LHCN-M2 (cell line): ENCODE data around the gene FBXL17. TPM values are rescaled to one million over a fixed set of nuclear protein-coding genes. Genes with fewer than 3 reads are reported as not detected.
"Not testable (repeated sequence)": the region's sequence is repeated elsewhere in the genome, so short reads cannot be mapped to it uniquely, and the experiment has no call there.

Experiments used
- DNase-seq: peaks from one replicate; pipeline ENCODE4 v3.0.0-alpha.2; 2012; ENCODE audit warnings: low read depth
- total RNA-seq: library from RNA; depleted of rRNA; stranded (reverse); fragments of >200 nt; gene quantifications from 2 replicates; pipeline ENCODE4 v1.2.3, GENCODE V29; 2014

The FBXL17 gene
- total RNA-seq, 1 experiment from 2014 or later: 23.4 TPM

GRCh38 chr5:108312258-108312657, 69.6 kb downstream of the FBXL17 start:
- no peak for DNase-seq

DNA sequence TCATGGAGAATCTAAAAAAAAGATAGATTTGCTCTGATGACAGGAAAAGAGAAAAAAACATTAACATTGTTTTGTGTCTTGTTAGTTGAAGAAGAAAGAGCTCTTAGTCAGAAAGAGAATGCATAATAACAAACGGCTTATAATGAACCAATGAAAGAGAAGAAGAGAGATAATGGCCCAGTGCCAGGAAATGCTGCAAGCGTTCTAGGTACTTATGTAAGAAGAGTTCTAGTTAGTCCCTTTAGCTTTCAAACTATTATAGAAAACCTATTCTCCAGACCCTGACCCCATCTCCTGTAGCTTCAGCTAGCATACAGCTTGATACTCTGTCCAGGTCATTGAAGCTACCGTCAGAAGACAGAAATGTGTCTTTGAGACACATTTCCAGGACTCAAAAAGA, 70.2 kb downstream of the FBXL17 start:
- DNase-seq: no peak

DNA sequence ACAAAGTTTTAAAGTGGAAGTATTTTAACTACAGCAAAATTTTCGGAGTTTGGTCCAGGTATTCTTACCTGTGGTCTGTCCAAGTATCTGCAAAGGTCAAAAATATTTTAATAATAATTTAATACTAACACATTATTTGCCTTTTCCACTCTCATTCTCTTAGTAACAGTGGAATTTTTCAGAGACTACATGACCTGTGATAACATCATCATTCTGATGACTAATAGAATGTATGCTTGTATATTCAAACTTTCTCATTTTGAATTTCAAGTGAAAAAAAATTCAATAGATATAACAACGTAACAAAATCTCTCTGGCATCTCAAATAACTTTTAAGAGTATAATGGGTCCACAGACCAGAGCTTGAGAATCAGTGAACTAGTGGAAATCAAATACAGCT, 78.3 kb downstream of the FBXL17 start:
- no peak for DNase-seq

- DNase-seq: no peak
These were observed 78.8 kb downstream of the FBXL17 start for GRCh38 chr5:108303086-108303485.

DNA sequence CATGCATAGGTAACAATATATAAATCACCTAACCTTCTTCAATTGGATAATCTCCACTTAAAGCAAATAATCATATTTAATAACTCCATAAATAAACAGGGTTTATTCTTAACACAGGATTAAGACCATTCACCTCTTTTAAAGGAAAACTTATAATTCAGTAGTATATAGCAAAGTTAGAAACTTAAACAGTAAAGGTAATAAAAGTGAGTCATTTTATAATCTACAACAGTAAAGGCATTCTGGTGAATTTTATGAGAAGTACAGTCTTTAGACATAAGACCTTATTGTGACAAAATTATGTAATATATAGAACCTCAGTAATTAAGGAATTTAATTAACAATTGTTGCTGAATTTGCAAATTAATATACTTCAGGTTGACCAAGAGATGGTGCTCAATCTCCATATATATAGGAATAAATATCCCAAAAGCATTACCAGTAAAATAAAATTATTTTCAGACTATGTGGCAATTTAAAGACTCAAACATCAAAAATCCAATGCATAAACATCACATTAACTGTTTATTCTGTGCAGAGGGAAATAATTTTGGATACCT, 84.8 kb downstream of the FBXL17 start:
- no peak for DNase-seq

GRCh38 chr5:108295578-108296368, 86.1 kb downstream of the FBXL17 start:
- DNase-seq: peak; percentile 76

DNA sequence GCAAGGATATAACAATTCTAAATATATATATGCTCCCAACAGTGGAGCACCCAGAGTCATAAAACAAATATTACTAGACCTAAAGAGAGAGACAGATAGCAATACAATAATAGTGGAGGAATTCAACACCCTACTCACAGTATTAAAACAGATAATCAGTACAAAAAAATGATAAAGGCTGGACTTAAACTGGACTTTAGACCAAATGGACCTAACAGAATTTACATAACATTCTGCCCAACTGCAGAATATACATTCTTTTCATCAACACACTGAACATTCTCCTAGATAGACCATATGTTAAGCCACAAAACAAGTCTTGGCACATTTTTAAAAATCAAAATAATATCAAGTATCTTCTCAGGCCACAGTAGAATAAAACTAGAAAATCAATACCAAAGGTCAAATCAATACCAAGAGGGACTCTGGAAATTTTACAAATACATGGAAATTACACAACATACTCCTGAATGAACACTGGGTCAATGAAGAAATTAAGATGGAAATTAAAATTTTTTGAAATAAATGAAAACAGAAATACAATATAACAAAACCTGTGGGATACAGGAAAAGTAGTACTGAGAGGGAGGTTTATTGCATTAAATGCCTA, 100.8 kb downstream of the FBXL17 start:
- no peak for DNase-seq

DNA sequence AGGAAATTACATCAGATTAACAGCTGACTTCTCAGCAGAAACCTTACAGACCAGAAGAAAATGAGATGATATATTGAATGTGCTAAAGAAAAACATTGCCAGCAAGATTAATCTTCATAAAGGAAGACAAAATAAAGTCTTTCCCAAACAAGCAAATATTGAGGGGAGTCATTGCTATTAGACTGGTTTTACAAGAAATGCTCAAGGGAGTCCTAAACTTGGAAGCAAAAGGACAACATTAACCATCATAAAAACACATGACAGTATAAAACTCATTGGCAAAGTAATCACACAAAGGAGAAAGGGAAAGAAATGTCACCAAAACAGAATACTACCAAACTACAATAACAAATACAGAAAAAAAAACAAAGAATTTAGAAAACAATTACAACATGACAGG, 101.7 kb downstream of the FBXL17 start:
- no peak for DNase-seq

DNA sequence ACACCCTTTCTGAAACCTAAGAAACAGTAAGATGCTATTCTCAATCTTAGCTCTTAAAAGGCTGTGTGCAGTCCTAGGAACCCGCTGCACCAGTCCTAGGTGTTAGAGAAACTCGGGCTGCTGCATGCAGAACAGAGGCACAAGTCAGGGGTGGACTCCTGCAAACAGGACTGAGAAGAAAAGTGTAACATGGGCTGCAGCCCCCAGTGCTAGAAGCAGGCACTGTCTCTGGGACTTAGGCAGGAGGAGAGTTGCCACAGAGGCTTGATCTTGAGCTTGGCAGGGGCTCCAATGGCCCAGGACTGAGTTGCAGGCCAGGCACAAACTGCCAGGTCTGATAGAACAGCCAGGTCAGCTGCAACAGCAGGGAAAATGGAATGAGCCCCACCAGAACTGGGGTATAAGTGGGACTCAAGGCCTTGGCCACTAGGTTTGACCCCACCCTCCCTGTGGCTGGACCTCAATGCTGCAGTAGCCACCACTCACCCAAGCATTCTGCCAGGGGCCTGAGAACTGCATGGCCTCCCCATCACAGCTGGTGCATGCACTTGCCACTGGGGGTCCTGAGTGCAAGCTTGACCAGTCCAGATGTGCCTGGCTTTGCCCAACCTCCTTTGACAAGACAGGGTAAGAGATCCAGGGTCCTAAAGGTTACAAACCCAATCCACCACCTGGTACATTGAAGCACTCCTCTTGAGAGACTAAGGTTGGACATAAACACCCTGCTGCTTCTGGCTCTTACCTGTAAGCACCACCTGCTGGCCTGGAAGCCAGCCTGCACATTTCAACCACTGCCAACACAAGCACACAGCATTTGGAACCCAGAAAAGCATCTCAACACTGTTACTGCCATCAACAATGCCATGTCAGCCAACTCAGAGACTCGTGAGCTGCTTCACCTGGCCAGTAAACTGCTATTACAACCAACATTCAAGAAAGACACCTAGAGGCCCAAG, 103.3 kb downstream of the FBXL17 start:
- no peak for DNase-seq

DNA sequence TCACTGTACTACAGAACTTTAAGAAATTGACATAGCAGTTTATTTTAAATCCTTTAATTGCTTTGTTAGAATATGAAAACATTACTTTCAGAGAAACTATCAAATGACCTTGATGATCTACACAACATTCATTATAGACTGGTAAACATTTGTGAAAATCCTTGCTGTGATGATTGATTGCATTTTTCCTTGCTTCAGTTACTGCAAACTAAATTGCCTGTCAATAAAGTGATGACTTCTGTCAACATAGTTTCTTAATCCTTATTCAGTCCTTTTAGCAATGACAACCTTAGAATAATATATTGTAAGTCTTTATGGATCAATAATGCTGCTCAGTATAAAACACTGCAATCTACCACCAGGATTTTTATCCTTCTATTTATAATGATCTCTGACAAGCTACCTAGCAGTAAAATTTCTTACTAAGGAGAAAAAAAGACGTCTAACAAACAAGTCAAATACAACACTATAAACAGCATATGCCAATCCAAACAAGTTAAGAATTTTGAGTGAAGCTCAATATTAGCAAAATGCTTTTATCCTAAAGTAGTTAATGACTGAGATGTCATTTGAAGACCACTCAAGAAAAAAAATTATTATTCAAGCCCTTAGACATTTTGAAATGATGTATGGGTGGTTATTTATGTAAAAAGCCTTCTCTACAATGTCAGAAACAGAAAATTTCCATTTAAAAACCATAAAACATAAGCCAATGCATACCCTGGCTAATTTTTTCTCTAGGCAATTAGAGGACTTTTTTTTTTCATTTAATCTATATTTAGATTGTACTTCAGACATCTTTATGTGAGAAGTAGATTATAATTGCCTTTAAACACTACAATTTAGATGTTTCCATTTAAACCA, 105.5 kb downstream of the FBXL17 start:
- no peak for DNase-seq

- not testable (repeated sequence) for DNase-seq
These were observed 107.8 kb downstream of the FBXL17 start for GRCh38 chr5:108274080-108274479.

GRCh38 chr5:108271127-108271526, 110.8 kb downstream of the FBXL17 start:
- no peak for DNase-seq

DNA sequence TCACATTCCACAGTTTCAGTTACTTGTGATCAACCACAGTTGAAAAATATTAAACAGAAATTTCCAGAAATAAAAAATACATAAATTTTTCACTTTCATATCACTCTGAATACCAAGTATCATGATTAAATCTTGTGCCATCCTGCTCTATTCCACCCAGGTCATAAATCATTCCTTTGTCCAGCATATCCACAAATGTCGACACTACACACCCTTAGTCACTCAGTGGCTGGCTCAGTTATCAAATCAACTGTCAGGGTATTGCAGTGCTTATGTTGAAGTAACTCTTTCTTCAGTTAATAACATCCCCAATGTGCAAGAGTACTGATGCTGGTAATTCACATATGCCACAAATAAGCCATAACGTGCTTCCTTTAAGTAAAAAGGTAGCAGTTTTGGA, 115.7 kb downstream of the FBXL17 start:
- peak; percentile 88 for DNase-seq

DNA sequence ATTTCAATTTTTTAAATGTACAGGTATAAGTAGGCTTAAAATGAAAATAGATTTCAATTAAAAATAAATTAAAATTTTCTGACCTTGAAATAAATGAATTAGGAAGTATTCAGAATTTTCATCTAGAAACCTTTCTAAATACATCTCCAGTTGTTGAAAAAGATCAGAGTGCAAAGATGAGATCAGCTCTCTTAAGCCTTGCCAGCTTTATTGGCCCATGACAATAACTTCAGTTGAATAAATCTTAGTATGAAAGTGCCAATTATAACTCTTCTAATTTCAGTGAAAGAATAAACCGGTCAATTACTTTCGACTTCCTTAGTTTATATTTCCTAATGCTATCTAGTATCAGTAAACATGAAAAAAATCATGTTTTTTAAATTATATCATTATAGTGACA, 117.4 kb downstream of the FBXL17 start:
- peak; percentile 33 for DNase-seq

GRCh38 chr5:108263338-108263737, 118.6 kb downstream of the FBXL17 start:
- no peak for DNase-seq

GRCh38 chr5:108260858-108261170, 121.1 kb downstream of the FBXL17 start:
- no peak for DNase-seq

DNA sequence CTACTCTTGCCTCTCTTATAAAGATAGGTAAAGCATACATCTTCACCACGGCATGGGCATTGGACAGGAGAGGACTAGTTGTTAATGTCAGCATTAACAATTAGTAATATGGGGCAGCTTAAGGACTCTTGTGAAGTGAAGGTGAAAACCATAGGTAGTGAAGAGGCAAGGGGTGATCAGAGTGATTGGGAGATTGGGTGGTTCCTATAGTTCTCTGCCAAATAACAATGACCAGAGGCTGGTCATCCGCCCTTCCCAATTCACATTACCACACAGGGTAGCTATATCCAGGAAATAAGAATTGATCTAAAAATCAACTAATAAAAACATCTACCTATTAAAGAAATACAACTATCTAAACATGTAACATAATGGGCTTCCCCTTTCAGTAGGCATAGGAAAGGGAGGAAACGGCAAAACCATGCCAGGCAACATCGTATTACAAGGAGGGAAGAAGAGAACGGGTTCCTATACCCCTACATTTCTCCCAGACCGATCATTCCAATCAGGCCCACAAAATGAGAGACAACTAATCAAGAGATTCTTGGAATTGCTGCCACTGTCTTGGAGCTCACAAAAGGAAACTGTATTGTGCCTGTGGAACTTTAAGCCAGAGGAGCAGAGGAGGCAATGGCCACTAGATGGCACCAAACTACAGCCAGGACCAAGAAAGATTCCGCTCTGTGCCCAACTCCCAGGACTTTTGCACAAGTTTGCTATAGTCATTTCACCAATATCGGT, 121.6 kb downstream of the FBXL17 start:
- DNase-seq: peak; percentile 79

DNA sequence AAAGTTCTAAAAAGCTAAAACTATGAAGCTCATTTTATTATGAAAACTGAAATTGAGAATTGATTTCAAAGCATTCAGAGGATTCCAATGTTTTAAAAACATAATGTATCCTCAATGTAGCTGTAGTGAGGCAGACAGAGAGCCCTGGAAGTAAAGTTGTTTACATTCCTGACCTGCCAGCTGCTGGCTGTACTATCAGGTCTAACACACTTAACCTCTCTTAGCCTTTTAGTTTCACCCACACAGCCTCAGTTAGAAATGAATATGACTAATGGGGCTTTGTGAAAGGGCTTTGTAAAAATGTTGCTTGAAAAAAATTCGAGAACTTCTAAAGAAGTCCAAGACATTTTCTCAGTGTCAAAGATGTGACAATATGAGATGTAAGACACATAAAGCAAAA, 122.6 kb downstream of the FBXL17 start:
- DNase-seq: peak; percentile 79

GRCh38 chr5:108257996-108258395, 123.9 kb downstream of the FBXL17 start:
- peak; percentile 32 for DNase-seq

GRCh38 chr5:108255468-108255867, 126.4 kb downstream of the FBXL17 start:
- DNase-seq: no peak
